ENCODE data around the gene SLC18A3.

Gene SLC18A3

DNA sequence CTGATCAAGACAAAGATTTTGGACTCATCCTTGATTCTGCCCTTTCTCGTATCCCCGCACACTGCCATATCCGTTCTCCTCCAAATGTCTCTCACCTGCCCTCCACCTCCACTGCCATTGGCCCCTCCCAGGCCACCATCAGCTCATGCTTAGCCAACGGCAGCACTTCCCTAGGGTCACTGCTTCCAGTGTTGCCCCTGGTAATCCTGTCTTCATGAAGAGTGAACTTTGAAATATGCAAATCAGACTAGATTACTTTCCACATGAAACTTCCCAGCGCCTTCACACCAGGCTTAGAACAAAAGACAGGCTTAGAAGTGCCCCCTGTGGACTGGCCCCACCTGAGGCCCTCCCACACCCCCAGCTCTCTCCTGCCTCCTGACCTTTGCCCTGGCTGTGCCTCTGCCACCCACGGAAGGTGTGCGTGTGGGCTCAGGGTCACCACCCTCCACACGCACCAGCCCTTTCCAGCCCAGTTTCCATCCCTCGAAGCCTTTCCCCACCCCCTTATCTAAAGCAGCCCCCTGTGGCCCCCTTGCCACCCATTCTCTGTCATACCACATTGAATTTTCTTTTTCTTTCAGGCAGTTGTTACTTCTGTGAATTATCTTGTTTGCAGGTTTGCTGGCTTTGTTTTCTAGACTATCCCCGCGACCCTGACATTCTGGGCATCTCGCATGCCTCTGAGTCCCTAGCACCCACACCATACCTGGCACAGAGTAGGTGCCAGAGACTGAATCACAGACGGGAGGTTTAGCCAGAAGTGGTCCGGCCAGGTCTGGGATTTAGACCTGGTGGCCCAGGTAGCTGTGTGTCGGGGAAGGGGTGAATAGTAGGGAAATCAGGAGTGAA lies 42.5 kb downstream of the SLC18A3 start:
- no peak overlapping the region for H3K4me3 ChIP-seq (ENCODE audit: control insufficient read depth, low read depth, low read length)
- DNase-seq (ENCODE audit: low read depth), result no peak
- TF ChIP-seq, protein P1, sequence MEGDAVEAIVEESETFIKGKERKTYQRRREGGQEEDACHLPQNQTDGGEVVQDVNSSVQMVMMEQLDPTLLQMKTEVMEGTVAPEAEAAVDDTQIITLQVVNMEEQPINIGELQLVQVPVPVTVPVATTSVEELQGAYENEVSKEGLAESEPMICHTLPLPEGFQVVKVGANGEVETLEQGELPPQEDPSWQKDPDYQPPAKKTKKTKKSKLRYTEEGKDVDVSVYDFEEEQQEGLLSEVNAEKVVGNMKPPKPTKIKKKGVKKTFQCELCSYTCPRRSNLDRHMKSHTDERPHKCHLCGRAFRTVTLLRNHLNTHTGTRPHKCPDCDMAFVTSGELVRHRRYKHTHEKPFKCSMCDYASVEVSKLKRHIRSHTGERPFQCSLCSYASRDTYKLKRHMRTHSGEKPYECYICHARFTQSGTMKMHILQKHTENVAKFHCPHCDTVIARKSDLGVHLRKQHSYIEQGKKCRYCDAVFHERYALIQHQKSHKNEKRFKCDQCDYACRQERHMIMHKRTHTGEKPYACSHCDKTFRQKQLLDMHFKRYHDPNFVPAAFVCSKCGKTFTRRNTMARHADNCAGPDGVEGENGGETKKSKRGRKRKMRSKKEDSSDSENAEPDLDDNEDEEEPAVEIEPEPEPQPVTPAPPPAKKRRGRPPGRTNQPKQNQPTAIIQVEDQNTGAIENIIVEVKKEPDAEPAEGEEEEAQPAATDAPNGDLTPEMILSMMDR (IDR thresholded peaks at IDR 0.05; ENCODE audit: control insufficient read depth, insufficient read depth, low read depth, low read length, missing control alignments), result no peak

DNA sequence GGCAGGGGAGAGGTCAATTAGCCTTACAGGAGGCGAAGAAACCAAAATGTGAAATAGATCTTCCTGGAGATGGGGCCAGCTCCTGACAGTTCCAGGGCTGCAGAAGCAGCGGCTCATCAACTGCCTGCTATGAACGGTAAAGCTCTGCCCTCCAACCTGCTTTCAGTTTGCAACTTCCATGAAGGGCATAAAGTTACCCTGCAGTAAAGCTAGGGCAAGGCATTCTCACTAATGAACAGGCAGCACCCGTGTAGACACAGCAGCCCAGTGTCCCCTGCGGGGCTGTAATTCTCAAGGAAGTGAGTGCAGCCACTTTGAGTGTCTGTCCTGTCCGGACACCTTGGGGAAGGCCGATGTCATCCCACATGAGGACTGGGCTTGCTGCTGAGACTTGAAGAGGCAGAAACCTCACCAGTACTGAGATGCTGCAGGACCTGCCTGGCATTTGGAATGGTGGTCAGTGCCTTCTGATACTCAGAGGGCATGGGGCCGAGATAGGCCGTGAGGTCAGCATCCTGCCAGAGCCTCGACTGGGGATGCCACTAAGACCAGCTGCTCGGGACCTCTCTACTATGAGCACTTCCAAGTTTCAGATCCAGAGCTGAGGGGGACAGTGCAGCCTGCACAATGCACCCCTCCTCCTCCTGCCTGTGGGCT lies 43.3 kb downstream of the SLC18A3 start:
- no peak overlapping the region for H3K4me3 ChIP-seq (ENCODE audit: control insufficient read depth, low read depth, low read length)
- TF ChIP-seq, protein P1 (IDR thresholded peaks at IDR 0.05; ENCODE audit: control insufficient read depth, insufficient read depth, low read depth, low read length, missing control alignments), result no peak
- no peak for DNase-seq (ENCODE audit: low read depth)

DNA sequence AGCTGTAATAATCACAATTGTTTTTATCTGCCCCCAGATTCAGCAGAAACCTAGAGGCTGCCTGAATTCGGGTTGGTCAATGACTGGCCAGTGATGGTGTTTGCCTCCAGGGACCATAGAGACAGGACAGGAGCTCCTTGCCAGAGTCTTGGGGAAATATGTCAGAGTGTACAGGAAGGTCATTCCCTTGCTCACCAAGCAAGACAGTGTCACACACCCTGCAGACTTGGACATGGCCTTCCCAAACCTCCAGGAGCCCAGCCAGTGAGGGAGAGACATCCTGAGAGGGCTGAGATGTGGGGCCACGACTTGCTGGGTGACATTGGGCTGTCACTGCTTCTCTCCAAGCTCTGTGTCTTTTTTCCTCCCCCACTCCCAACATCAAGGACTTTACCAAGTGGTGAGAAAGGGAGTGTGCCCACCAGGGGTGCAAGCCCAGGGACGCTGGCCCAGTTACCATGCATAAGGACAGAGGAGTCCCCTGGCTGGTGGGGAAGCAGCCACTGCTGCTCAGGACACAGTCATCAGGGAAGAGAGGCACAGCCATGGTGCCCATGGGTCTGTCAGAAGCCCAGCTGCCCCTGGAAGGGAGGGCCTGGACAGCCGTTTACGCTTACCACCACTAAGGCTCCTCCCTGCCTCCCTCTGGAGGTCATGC lies 44.1 kb downstream of the SLC18A3 start:
- H3K4me3 ChIP-seq (ENCODE audit: control insufficient read depth, low read depth, low read length), result no peak overlapping the region
- no peak for DNase-seq (ENCODE audit: low read depth)
- TF ChIP-seq, protein P1 (IDR thresholded peaks at IDR 0.05; ENCODE audit: control insufficient read depth, insufficient read depth, low read depth, low read length, missing control alignments), result no peak

DNA sequence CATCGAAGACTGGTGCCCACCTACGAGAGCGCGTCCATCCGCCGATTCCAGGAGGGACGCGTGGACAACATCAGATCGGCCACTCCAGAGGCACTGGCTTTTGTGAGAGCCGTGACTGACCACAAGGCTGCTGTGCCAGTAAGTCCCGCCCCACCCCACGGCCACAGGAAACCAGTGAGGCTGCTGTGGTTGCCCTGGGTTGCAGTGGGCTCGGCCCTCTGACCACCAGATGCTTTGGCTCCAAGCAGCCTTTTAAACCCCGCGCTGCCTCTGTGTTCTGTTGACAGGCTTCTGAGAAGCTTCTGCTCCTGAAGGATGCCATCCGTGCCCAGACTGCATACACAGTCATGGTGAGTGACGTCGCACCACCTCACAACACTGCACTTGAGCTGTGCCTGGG lies 45.0 kb downstream of the SLC18A3 start:
- TF ChIP-seq, protein P1 (IDR thresholded peaks at IDR 0.05; ENCODE audit: control insufficient read depth, insufficient read depth, low read depth, low read length, missing control alignments), result no peak
- DNase-seq (ENCODE audit: low read depth), result no peak
- H3K4me3 ChIP-seq (ENCODE audit: control insufficient read depth, low read depth, low read length), result no peak overlapping the region

DNA sequence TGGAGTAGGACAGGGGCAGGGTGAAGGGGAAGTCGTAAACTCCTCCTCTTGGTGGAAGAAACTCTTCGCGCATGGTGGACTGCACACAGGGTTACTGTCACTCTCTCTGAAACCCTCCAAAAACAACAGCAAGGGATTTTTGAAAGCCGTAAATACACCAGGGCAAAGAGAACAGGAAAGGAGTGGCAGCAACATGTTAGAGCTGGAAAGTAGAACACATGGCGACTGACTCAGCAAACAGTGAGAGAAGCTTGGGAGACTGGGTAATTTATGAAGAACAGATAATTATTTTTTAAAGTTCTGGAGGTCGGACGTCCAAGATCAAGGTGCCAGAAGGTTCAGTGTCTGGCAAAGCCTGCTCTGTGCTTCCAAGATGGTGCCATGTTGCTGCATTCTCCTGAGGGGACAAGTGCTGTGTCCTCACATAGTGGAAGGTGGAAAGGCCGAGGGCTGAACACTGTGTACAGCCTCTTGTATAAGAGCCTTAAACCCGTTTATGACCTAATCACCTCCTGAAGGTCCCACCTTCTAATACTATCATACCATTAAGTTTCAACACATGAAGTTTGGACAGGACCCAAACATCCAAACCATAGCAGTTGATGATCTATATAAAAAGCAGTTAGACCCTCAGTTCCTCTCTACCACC lies 46.9 kb downstream of the SLC18A3 start:
- H3K4me3 ChIP-seq (ENCODE audit: control insufficient read depth, low read depth, low read length), result no peak overlapping the region
- no peak for DNase-seq (ENCODE audit: low read depth)
- TF ChIP-seq, protein P1 (IDR thresholded peaks at IDR 0.05; ENCODE audit: control insufficient read depth, insufficient read depth, low read depth, low read length, missing control alignments), result no peak

DNA sequence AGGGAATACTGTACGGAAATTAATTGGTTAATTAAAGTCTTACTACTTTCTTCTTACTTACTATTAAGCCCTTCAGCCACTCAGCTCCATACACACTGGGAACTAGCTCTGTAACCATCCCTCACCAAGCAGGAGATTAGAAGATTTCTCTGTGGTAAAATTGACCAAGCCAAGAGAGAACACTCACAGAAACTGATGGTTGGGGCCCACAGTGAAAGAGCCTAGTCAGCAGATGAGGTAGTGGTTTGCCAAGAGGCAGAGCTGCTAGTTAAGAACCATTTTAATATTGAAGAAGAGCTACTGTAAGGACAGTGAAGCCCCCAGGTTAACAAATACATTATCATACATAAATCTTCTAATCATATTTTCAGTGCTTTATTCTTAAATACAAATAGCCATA lies 47.5 kb downstream of the SLC18A3 start:
- TF ChIP-seq, protein P1 (IDR thresholded peaks at IDR 0.05; ENCODE audit: control insufficient read depth, insufficient read depth, low read depth, low read length, missing control alignments), result no peak
- H3K4me3 ChIP-seq (ENCODE audit: control insufficient read depth, low read depth, low read length), result no peak overlapping the region
- DNase-seq (ENCODE audit: low read depth), result no peak

Measured in AG09309 (cell line).